Naive B cell (primary cell): Measurements from ENCODE around the gene CMYA5. TPM values are rescaled to one million over a fixed set of nuclear protein-coding genes. Genes with fewer than 3 reads are reported as not detected.
A peak's percentile ranks its signal among the peaks of the same experiment; 100 is the strongest.

Experiments
- ATAC-seq, 2 donors: fragments of 150-1000 bp; cut with Tn5 transposase; 2 replicates each; pipeline ENCODE4 v1.10.0; 2021; ENCODE audit warnings: low read depth in 2 of 2, mild to moderate bottlenecking in 2 of 2, moderate library complexity in 2 of 2
- DNase-seq: peaks from one replicate; pipeline ENCODE4 v3.0.0; 2022
- H3K27ac Mint-ChIP-seq, 6 donors: one replicate each; pipeline ENCODE4 v1.8.0; 2020 to 2022; ENCODE audit warnings: mild to moderate bottlenecking in 6 of 6, mixed read lengths in 6 of 6, moderate library complexity in 5 of 6, inconsistent platforms in 2 of 6
- H3K27me3 Mint-ChIP-seq, 3 donors: one replicate each; pipeline ENCODE4 v1.8.0; 2021 to 2022; ENCODE audit warnings: mixed read lengths in 3 of 3, mild to moderate bottlenecking in 1 of 3
- H3K36me3 Mint-ChIP-seq, 2 donors: one replicate each; pipeline ENCODE4 v1.8.0; 2020 to 2022; ENCODE audit warnings: mixed read lengths in 2 of 2, inconsistent platforms in 1 of 2, mild to moderate bottlenecking in 1 of 2
- H3K4me1 Mint-ChIP-seq, 3 donors: one replicate each; pipeline ENCODE4 v1.8.0; 2020 to 2022; ENCODE audit warnings: mixed read lengths in 3 of 3, inconsistent platforms in 1 of 3, mild to moderate bottlenecking in 1 of 3, moderate library complexity in 1 of 3
- H3K4me3 Mint-ChIP-seq, 8 donors: one replicate each; pipeline ENCODE4 v1.8.0; 2020 to 2022; ENCODE audit warnings: mild to moderate bottlenecking in 8 of 8, mixed read lengths in 8 of 8, moderate library complexity in 8 of 8, inconsistent platforms in 2 of 8
- H3K9me3 Mint-ChIP-seq, 7 donors: one replicate each; pipeline ENCODE4 v1.8.0; 2020 to 2022; ENCODE audit warnings: mixed read lengths in 7 of 7, mild to moderate bottlenecking in 5 of 7, inconsistent platforms in 2 of 7, moderate library complexity in 1 of 7
- polyA plus RNA-seq, 6 donors: library from polyadenylated mRNA; unstranded; fragments of 300-500 nt; fragmentation: Illumina TruSeq; gene quantifications; one replicate each; pipeline ENCODE4 v1.2.3, GENCODE V29; 2021; ENCODE audit warnings: low read depth in 6 of 6

Gene CMYA5
- polyA plus RNA-seq, 6 donors from 2014 or later, result not detected

GRCh38 chr5:79827159-79827629 is 137.6 kb downstream of the CMYA5 start:
- H3K27me3 Mint-ChIP-seq, result peaks cover 5 to 31% (median 24%) of the 10 kb centered on the region in 3 donors
- H3K4me3 Mint-ChIP-seq, result no peak overlapping the region
- H3K4me1 Mint-ChIP-seq, result no peaks in the 10 kb centered on the region
- ATAC-seq, result no peak
- no peak overlapping the region for H3K27ac Mint-ChIP-seq
- H3K36me3 Mint-ChIP-seq, result peaks cover 0 to 10% of the 10 kb centered on the region in 2 donors
- H3K9me3 Mint-ChIP-seq, result peaks cover 0 to 7% (median 0%) of the 10 kb centered on the region in 7 donors
- DNase-seq, result no peak

GRCh38 chr5:79829260-79829659 is 139.6 kb downstream of the CMYA5 start:
- DNase-seq (no peak), ATAC-seq (no peak)
- H3K27ac Mint-ChIP-seq, result peak overlapping the region in 1 of 6 donors; percentile 60
- no peak overlapping the region for H3K4me3 Mint-ChIP-seq
- peaks cover 0 to 9% of the 10 kb centered on the region in 2 donors for H3K36me3 Mint-ChIP-seq
- peaks cover 0 to 5% (median 0%) of the 10 kb centered on the region in 7 donors for H3K9me3 Mint-ChIP-seq
- H3K27me3 Mint-ChIP-seq, result peaks cover 5 to 29% (median 23%) of the 10 kb centered on the region in 3 donors
- no peaks in the 10 kb centered on the region for H3K4me1 Mint-ChIP-seq

GRCh38 chr5:79831381-79832309 is 142.0 kb downstream of the CMYA5 start:
- H3K27ac Mint-ChIP-seq, result no peak overlapping the region
- no peaks in the 10 kb centered on the region for H3K9me3 Mint-ChIP-seq
- no peaks in the 10 kb centered on the region for H3K36me3 Mint-ChIP-seq
- H3K4me3 Mint-ChIP-seq, result peak overlapping the region in 1 of 8 donors; percentile 26
- ATAC-seq (no peak), DNase-seq (no peak)
- H3K4me1 Mint-ChIP-seq, result no peaks in the 10 kb centered on the region
- peaks cover 0 to 23% (median 17%) of the 10 kb centered on the region in 3 donors for H3K27me3 Mint-ChIP-seq

- Mint-ChIP-seq H3K4me1 (no peaks in the 10 kb centered on the region), H3K27ac (no peak overlapping the region), H3K36me3 (no peaks in the 10 kb centered on the region), H3K4me3 (no peak overlapping the region), H3K27me3 (peaks cover 0 to 23% (median 17%) of the 10 kb centered on the region in 3 donors), H3K9me3 (no peaks in the 10 kb centered on the region)
- no peak for DNase-seq
- ATAC-seq, result no peak
Observed at GRCh38 chr5:79832911-79833310, 143.3 kb downstream of the CMYA5 start.

GRCh38 chr5:79834098-79834753 is 144.6 kb downstream of the CMYA5 start:
- no peak overlapping the region for H3K4me3 Mint-ChIP-seq
- no peak overlapping the region for H3K27ac Mint-ChIP-seq
- peaks cover 0 to 23% (median 13%) of the 10 kb centered on the region in 3 donors for H3K27me3 Mint-ChIP-seq
- H3K4me1 Mint-ChIP-seq, result no peaks in the 10 kb centered on the region
- DNase-seq (no peak), ATAC-seq (no peak)
- H3K9me3 Mint-ChIP-seq, result no peaks in the 10 kb centered on the region
- H3K36me3 Mint-ChIP-seq, result no peaks in the 10 kb centered on the region

- H3K4me3 Mint-ChIP-seq, result no peak overlapping the region
- H3K4me1 Mint-ChIP-seq, result no peaks in the 10 kb centered on the region
- H3K27me3 Mint-ChIP-seq, result peaks cover 0 to 17% (median 5%) of the 10 kb centered on the region in 3 donors
- H3K9me3 Mint-ChIP-seq, result no peaks in the 10 kb centered on the region
- DNase-seq, result no peak
- no peak for ATAC-seq
- no peak overlapping the region for H3K27ac Mint-ChIP-seq
- peaks cover 0 to 2% of the 10 kb centered on the region in 2 donors for H3K36me3 Mint-ChIP-seq
Observed at GRCh38 chr5:79834754-79835714, 145.4 kb downstream of the CMYA5 start.

- H3K27ac Mint-ChIP-seq, result no peak overlapping the region
- DNase-seq, result no peak
- peaks cover 6 to 19% (median 11%) of the 10 kb centered on the region in 3 donors for H3K27me3 Mint-ChIP-seq
- no peak overlapping the region for H3K4me3 Mint-ChIP-seq
- ATAC-seq, result no peak
- H3K9me3 Mint-ChIP-seq, result no peaks in the 10 kb centered on the region
- no peaks in the 10 kb centered on the region for H3K4me1 Mint-ChIP-seq
- peaks cover 0 to 5% of the 10 kb centered on the region in 2 donors for H3K36me3 Mint-ChIP-seq
Observed at GRCh38 chr5:79837761-79838551, 148.3 kb downstream of the CMYA5 start.

GRCh38 chr5:79840084-79840990 is 150.7 kb downstream of the CMYA5 start:
- no peak for DNase-seq
- no peak overlapping the region for H3K27ac Mint-ChIP-seq

GRCh38 chr5:79841172-79841571 is 151.5 kb downstream of the CMYA5 start:
- Mint-ChIP-seq H3K27ac (no peak overlapping the region), H3K4me1 (no peaks in the 10 kb centered on the region), H3K36me3 (peaks cover 0 to 5% of the 10 kb centered on the region in 2 donors), H3K27me3 (peaks cover 6 to 19% (median 11%) of the 10 kb centered on the region in 3 donors), H3K4me3 (no peak overlapping the region), H3K9me3 (peaks cover 0 to 2% (median 0%) of the 10 kb centered on the region in 7 donors)
- DNase-seq (no peak), ATAC-seq (no peak)

More at GRCh38 chr5:79840084-79840990, 150.7 kb downstream of the CMYA5 start:
- no peak overlapping the region for H3K4me3 Mint-ChIP-seq
- peaks cover 0 to 2% (median 0%) of the 10 kb centered on the region in 7 donors for H3K9me3 Mint-ChIP-seq
- no peak for ATAC-seq
- H3K4me1 Mint-ChIP-seq, result no peaks in the 10 kb centered on the region
- H3K27me3 Mint-ChIP-seq, result peaks cover 6 to 19% (median 11%) of the 10 kb centered on the region in 3 donors
- H3K36me3 Mint-ChIP-seq, result peaks cover 0 to 5% of the 10 kb centered on the region in 2 donors

- Mint-ChIP-seq H3K36me3 (peaks cover 0 to 5% of the 10 kb centered on the region in 2 donors), H3K4me3 (no peak overlapping the region), H3K4me1 (no peaks in the 10 kb centered on the region), H3K27ac (no peak overlapping the region), H3K9me3 (peaks cover 0 to 2% (median 0%) of the 10 kb centered on the region in 7 donors), H3K27me3 (peaks cover 6 to 19% (median 12%) of the 10 kb centered on the region in 3 donors)
- no peak for DNase-seq
- no peak for ATAC-seq
Observed at GRCh38 chr5:79842006-79842881, 152.6 kb downstream of the CMYA5 start.

- Mint-ChIP-seq H3K4me1 (no peaks in the 10 kb centered on the region), H3K27ac (peak overlapping the region in 1 of 6 donors; percentile 18), H3K36me3 (peaks cover 0 to 5% of the 10 kb centered on the region in 2 donors), H3K27me3 (peaks cover 6 to 26% (median 20%) of the 10 kb centered on the region in 3 donors), H3K9me3 (peaks cover 0 to 2% (median 0%) of the 10 kb centered on the region in 7 donors), H3K4me3 (no peak overlapping the region)
- ATAC-seq (no peak), DNase-seq (no peak)
Observed at GRCh38 chr5:79842991-79843390, 153.4 kb downstream of the CMYA5 start.
